ENCODE results near the gene MON1A. TPM values are rescaled to one million over a fixed set of nuclear protein-coding genes. Genes with fewer than 3 reads are reported as not detected.

MON1A gene
- total RNA-seq, 1 experiment from 2014 or later = 9.0 TPM

- Histone ChIP-seq H3K27ac (ENCODE audit: low read depth, low read length) (no peak overlapping the region), H3K9me3 (ENCODE audit: control insufficient read depth in 1 of 2, insufficient read depth in 1 of 2, low read depth in 1 of 2, low read length in 2 of 2) (no peaks in the 10 kb centered on the region), H3K4me1 (ENCODE audit: control insufficient read depth in 1 of 2, insufficient read depth in 2 of 2, low read length in 2 of 2) (0 out of 4 replicates have a peak, but pooled peaks cover 0 to 6% of the 10 kb centered on the region in 2 experiments), H3K9me2 (ENCODE audit: insufficient read depth) (no peaks in the 10 kb centered on the region), H3K4me3 (replicated peaks in 1 of 2; ENCODE audit: low read depth in 1 of 2, low read length in 2 of 2) (no peak overlapping the region), H3K4me2 (ENCODE audit: low read length) (no peak overlapping the region), H2AFZ (ENCODE audit: low read depth, low read length, poor library complexity, severe bottlenecking) (no peak overlapping the region), H3K79me2 (ENCODE audit: insufficient read depth, low read length) (no peaks in the 10 kb centered on the region), H3K36me3 (ENCODE audit: control insufficient read depth in 1 of 2, insufficient read depth in 2 of 2, low read length in 2 of 2) (no peaks in the 10 kb centered on the region), H4K20me1 (ENCODE audit: insufficient read depth) (no peaks in the 10 kb centered on the region), H3K27me3 (ENCODE audit: insufficient read depth, low read length) (peaks cover 12% of the 10 kb centered on the region; the same call in 1 of the 2 replicates), H3K9ac (ENCODE audit: low read length) (no peak overlapping the region)
- intact Hi-C loops (cut with micrococcal nuclease) = no loop called here
- POLR2A ChIA-PET = no interaction called here
- ATAC-seq (no peak), DNase-seq (ENCODE audit: low read depth, low spot score) (no peak)
- CTCF ChIA-PET = no interaction called here
- no peak for TF ChIP-seq ZNF274 (IDR thresholded peaks at IDR 0.05; ENCODE audit: low read depth, low read length)
- no peak for TF ChIP-seq REST (IDR thresholded peaks at IDR 0.05; ENCODE audit: low read depth)
- TF ChIP-seq CTCF (IDR thresholded peaks at IDR 0.05 in 2 of 3, conservative IDR thresholded peaks at IDR 0.05 in 1 of 3; ENCODE audit: borderline replicate concordance in 1 of 3, insufficient read depth in 1 of 3, low read depth in 2 of 3, low read length in 2 of 3) = no peak
- no peak for TF ChIP-seq ATF3 (IDR thresholded peaks at IDR 0.05)
- TF ChIP-seq MAX (IDR thresholded peaks at IDR 0.05) = no peak
- TF ChIP-seq CEBPB (IDR thresholded peaks at IDR 0.05; ENCODE audit: low read depth) = no peak
- no peak for TF ChIP-seq SIN3A (IDR thresholded peaks at IDR 0.05; ENCODE audit: low read depth)
- TF ChIP-seq ZBTB33 (IDR thresholded peaks at IDR 0.05; ENCODE audit: extremely low read depth, insufficient replicate concordance, low read length) = no peak
- no peak for TF ChIP-seq JUND (IDR thresholded peaks at IDR 0.05)
- TF ChIP-seq TCF7L2 (IDR thresholded peaks at IDR 0.05; ENCODE audit: borderline replicate concordance, extremely low read depth, insufficient read depth, insufficient read length) = no peak
- no peak for TF ChIP-seq SRF (IDR thresholded peaks at IDR 0.05; ENCODE audit: low read depth)
- TF ChIP-seq YY1 (IDR thresholded peaks at IDR 0.05; ENCODE audit: extremely low read depth, insufficient replicate concordance, low read depth, low read length) = no peak
- no peak for TF ChIP-seq EZH2 (IDR thresholded peaks at IDR 0.05)
- RAD21 ChIA-PET (ENCODE audit: low non-redundant PET in 1 of 2, low total read pairs in 2 of 2, uncharacterized antibody in 2 of 2, unreplicated experiment in 2 of 2) = no interaction called here
- no TSS peak for BruUV-seq (replicated peaks)
These were observed 60.6 kb downstream of the MON1A start for GRCh38 chr3:49868862-49869466.
